Bronchial epithelial cell (primary cell): Measurements from ENCODE around the gene PLCH2. TPM values are rescaled to one million over a fixed set of nuclear protein-coding genes. Genes with fewer than 3 reads are reported as not detected.

Experiments used
- DNase-seq: peaks from one replicate; pipeline ENCODE4 v3.0.0-alpha.2; 2010; ENCODE audit warnings: low read depth
- FAIRE-seq: peaks from 2 replicates; lab custom pipeline; 2011; peaks lifted over from hg19 to GRCh38; lab: Jason Lieb, UNC
- H3K27me3 ChIP-seq: 2 replicates; pipeline ENCODE4 v1.5.1; 2011; ENCODE audit warnings: low read length; ENCODE audit not compliant: control insufficient read depth, insufficient read depth
- H3K36me3 ChIP-seq: 2 replicates; pipeline ENCODE4 v1.5.1; 2011; ENCODE audit warnings: low read length; ENCODE audit not compliant: control insufficient read depth, insufficient read depth
- H3K4me3 ChIP-seq: 2 replicates; pipeline ENCODE4 v1.5.1; 2011; ENCODE audit warnings: mild to moderate bottlenecking, low read depth, low read length, control low read depth
- total RNA-seq: library from RNA; depleted of rRNA; stranded (reverse); fragments of >200 nt; gene quantifications from 2 replicates; pipeline ENCODE4 v1.2.1, GENCODE V29; 2014
- TF ChIP-seq, protein P1 (sequence below): IDR thresholded peaks from 2 replicates; pipeline ENCODE4 v1.5.1; 2011; ENCODE audit warnings: mild to moderate bottlenecking, moderate library complexity, low read length, control low read depth, inconsistent platforms; ENCODE audit not compliant: insufficient read depth, severe bottlenecking

Gene PLCH2
- total RNA-seq, 1 donor from 2014 or later: 64.2 TPM

DNA sequence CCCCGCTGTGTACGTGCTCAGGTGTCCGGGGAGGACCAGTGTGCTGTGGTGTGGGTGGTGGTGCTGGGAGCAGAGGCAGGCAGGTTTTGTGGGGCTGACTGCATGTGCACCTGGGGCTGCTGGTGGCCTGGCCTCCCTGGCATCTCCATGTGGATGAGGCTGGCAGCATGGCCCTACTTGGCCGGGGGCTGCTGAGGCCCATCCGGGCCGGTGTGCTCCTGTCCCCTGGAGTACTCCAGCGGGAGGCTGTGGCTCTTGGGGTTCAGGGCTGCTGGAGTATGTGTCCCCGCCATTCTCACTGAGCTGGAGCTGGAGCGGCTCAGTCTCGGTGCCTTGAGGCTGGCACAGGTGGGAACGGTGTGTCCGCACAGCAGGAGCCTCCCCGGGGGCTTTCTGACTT, 42.9 kb upstream of the PLCH2 start:
- FAIRE-seq (no peak), DNase-seq (no peak)
- TF ChIP-seq, protein P1, sequence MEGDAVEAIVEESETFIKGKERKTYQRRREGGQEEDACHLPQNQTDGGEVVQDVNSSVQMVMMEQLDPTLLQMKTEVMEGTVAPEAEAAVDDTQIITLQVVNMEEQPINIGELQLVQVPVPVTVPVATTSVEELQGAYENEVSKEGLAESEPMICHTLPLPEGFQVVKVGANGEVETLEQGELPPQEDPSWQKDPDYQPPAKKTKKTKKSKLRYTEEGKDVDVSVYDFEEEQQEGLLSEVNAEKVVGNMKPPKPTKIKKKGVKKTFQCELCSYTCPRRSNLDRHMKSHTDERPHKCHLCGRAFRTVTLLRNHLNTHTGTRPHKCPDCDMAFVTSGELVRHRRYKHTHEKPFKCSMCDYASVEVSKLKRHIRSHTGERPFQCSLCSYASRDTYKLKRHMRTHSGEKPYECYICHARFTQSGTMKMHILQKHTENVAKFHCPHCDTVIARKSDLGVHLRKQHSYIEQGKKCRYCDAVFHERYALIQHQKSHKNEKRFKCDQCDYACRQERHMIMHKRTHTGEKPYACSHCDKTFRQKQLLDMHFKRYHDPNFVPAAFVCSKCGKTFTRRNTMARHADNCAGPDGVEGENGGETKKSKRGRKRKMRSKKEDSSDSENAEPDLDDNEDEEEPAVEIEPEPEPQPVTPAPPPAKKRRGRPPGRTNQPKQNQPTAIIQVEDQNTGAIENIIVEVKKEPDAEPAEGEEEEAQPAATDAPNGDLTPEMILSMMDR: no peak
- no peak overlapping the region for H3K4me3 ChIP-seq
- no peaks in the 10 kb centered on the region for H3K27me3 ChIP-seq
- H3K36me3 ChIP-seq: peaks cover 50% of the 10 kb centered on the region

GRCh38 chr1:2433936-2434655, 42.0 kb upstream of the PLCH2 start:
- Histone ChIP-seq H3K27me3 (no peaks in the 10 kb centered on the region), H3K4me3 (no peak overlapping the region), H3K36me3 (peaks cover 59% of the 10 kb centered on the region)
- DNase-seq: no peak
- TF ChIP-seq, protein P1: no peak
- no peak for FAIRE-seq

- no peak overlapping the region for H3K4me3 ChIP-seq
- DNase-seq: no peak
- no peak for FAIRE-seq
- TF ChIP-seq, protein P1: no peak
- peaks cover 60% of the 10 kb centered on the region for H3K36me3 ChIP-seq
- no peaks in the 10 kb centered on the region for H3K27me3 ChIP-seq
Observed at GRCh38 chr1:2435091-2435490, 41.0 kb upstream of the PLCH2 start.

DNA sequence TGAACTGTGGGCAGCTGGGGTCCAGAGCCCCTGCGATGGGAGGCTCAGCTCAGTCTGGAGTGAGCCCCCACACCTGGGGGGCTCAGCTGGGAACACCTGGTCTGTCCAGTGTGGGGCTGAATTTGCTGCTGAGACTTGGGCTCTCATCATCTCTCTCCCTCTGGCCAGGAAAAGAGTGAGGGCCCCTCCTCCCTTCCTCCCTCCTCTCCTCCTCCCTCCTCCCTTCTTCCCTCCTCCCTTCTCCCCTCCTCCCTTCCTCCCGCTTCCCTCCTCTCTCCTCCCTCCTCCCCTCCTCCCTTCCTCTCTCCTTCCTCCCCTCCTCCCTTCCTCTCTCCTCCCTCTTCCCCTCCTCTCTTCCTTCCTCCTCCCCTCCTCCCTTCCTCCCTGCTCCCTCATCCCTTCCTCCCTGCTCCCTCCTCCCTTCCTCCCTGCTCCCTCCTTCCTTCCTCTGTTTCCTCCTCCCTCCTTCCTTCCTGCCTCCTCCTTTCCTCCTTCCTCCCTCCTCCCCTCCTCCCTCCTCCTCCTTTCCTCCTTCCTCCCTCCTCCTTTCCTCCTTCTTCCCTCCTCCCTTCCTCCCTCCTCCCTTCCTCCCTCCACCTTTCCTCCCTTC, 40.2 kb upstream of the PLCH2 start:
- FAIRE-seq: no peak
- DNase-seq: no peak
- Histone ChIP-seq H3K36me3 (peaks cover 56% of the 10 kb centered on the region), H3K4me3 (no peak overlapping the region), H3K27me3 (no peaks in the 10 kb centered on the region)
- TF ChIP-seq, protein P1: no peak

DNA sequence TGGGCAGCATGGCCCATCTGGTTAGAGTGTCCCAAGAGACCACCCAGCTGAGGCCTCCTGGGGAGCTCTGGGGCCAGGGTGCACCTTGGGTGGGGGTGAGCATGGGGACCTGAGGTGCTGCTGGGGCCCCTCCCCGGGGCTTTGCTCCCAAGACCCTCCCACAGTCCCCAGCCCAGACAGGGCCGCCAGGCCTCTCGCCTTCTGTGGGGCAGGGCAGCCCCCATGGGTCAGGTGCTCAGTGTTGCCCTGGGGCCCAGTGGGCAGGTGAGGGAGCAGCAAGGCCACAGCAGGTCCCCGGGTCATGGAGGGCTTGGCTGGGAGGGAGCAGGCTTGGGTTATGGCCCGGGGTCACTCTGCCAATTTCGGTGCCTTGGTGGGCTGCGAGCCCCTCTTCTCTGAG, 39.2 kb upstream of the PLCH2 start:
- H3K36me3 ChIP-seq: peaks cover 50% of the 10 kb centered on the region
- H3K27me3 ChIP-seq: no peaks in the 10 kb centered on the region
- TF ChIP-seq, protein P1: no peak
- no peak overlapping the region for H3K4me3 ChIP-seq
- DNase-seq (no peak), FAIRE-seq (no peak)

GRCh38 chr1:2437617-2438016, 38.5 kb upstream of the PLCH2 start:
- FAIRE-seq (no peak), DNase-seq (no peak)
- no peaks in the 10 kb centered on the region for H3K27me3 ChIP-seq
- peaks cover 45% of the 10 kb centered on the region for H3K36me3 ChIP-seq
- H3K4me3 ChIP-seq: no peak overlapping the region
- TF ChIP-seq, protein P1: no peak
